GM21515 (cell line): Measurements from ENCODE around the gene EHD3.

ENCODE experiments used
- ATAC-seq: cut with Tn5 transposase; IDR thresholded peaks from one replicate; pipeline ENCODE4 v1.9.1; 2021; ENCODE audit not compliant: unreplicated experiment

EHD3 gene

GRCh38 chr2:31254237-31255203, 20.6 kb downstream of the EHD3 start:
- no peak for ATAC-seq

DNA sequence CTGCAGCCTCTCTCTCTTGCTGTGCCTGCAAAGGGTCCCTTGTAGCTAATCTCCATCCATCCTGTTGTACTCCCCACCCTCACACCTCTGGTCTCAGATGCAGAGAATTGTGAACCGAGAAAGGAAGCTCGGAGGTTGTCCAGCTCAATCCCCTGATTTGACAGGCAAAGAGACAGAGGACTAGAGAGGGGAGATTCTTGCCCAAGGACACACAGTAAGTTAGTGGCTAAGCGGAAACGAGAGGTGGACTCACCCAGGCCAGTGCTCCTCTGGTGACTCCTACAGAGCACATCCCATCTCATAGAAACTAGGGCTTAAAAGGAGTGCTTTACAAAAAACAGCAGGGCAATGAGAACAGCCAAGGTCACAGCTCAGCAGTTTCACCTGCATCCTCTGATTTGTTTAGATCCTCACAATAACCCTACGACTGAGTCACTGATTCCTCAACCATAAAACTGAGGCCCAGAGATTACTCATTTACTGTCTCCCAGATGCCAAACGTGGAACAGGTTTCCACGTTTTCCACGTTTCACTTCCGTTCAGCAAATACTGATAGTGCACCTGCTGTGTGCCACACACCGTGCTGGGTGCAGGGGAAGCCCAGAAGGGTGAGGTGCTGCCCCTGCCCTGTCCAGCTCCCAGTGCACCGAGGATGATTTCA, 22.1 kb downstream of the EHD3 start:
- ATAC-seq = peak; percentile 54

- peak; percentile 5 for ATAC-seq
These were observed 22.8 kb downstream of the EHD3 start for GRCh38 chr2:31256611-31257382.

- ATAC-seq = peak; percentile 48
These were observed 24.4 kb downstream of the EHD3 start for GRCh38 chr2:31258351-31258750.

- ATAC-seq = no peak
These were observed 25.1 kb downstream of the EHD3 start for GRCh38 chr2:31259075-31259474.

GRCh38 chr2:31260870-31261269, 26.9 kb downstream of the EHD3 start:
- ATAC-seq = no peak

- no peak for ATAC-seq
These were observed 29.8 kb downstream of the EHD3 start for GRCh38 chr2:31263636-31264190.

- ATAC-seq = no peak
These were observed 31.3 kb downstream of the EHD3 start for GRCh38 chr2:31265234-31265633.

DNA sequence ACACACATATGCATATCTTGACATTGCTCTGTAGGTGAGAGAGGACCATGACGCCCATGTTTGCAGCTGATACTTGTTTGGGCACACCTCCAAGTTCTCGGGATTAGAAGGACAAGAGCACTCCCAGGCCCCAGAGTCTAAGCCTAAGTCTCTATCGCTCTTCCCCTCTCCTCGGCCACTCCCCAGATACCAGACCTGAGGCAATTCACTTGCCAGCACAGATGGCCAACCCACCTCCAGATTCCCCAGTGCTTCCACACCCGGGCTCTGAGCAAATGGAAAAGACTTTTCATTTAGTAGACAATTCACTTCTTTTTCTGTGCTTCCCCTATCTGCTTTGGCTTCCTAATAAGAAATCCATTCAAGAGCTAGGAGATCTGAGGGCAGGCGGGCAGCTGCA, 32.9 kb downstream of the EHD3 start:
- no peak for ATAC-seq

- no peak for ATAC-seq
These were observed 33.6 kb downstream of the EHD3 start for GRCh38 chr2:31267437-31268120.

- ATAC-seq = no peak
These were observed 34.4 kb downstream of the EHD3 start for GRCh38 chr2:31268344-31268743.

DNA sequence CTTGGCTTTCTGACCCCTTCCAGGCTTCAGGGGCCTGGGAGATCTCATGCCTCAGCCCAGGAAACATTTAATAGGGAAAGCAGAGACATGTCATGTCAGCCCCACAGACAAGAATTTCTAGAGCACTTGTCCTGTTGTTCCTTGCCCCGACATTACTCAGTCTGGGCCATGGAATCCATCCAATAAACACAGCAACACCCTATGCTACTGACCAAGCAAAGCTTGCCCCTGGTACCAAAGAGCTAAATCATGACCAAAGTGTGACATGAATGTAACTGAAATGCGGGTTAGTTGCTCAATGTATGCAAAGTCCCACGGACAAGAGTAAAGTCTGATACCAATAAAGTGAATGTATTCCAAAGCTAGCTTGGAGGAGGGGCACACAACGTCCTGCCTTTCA, 35.1 kb downstream of the EHD3 start:
- no peak for ATAC-seq

DNA sequence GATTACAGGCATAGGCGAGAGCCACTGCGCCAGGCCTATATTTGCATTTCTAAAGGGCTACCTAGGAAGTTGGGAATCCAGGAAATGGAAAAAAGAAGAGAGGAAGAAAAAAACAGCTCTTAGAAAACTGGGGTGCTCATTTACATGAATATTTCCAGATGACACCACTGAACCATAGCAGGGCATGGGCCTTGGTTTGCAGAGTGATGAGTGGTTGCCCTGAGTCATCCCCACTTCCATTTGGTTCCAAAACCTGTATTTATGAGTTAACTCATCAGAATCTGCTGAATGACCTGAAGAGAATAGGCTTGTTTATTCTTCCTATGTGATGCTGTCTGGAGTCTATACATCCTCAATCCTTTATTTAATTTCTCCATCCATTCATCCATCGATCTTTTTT, 36.2 kb downstream of the EHD3 start:
- no peak for ATAC-seq

GRCh38 chr2:31270822-31271231, 36.9 kb downstream of the EHD3 start:
- no peak for ATAC-seq

- ATAC-seq = no peak
These were observed 37.9 kb downstream of the EHD3 start for GRCh38 chr2:31271851-31272267.

GRCh38 chr2:31274401-31275075, 40.6 kb downstream of the EHD3 start:
- ATAC-seq = no peak

- ATAC-seq = no peak
These were observed 42.0 kb downstream of the EHD3 start for GRCh38 chr2:31275976-31276375.

DNA sequence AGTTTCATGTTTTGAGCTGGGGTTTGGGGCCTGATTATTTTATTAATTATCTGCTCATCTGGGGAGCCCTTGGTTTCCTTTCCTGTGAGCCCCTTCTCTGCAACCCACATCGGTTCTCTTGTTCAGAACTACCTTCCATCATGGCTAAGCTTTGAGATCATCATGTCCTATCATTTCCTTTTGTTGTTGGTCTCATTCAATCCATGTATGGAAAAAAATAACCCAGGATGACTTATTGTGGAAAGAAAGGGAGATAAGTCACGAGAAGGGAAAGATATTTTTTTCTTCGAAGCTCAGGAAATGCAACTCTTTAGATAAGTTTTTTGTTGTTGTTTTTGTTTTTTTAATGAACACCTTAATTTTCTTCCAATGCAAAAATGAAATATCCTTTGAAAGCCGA, 43.7 kb downstream of the EHD3 start:
- no peak for ATAC-seq

GRCh38 chr2:31282634-31283033, 48.7 kb downstream of the EHD3 start:
- no peak for ATAC-seq
